ENCODE data around the gene OR1D5. TPM values are rescaled to one million over a fixed set of nuclear protein-coding genes. Genes with fewer than 3 reads are reported as not detected.

The OR1D5 gene
- total and polyA plus RNA-seq, 2 donors, result not detected

DNA sequence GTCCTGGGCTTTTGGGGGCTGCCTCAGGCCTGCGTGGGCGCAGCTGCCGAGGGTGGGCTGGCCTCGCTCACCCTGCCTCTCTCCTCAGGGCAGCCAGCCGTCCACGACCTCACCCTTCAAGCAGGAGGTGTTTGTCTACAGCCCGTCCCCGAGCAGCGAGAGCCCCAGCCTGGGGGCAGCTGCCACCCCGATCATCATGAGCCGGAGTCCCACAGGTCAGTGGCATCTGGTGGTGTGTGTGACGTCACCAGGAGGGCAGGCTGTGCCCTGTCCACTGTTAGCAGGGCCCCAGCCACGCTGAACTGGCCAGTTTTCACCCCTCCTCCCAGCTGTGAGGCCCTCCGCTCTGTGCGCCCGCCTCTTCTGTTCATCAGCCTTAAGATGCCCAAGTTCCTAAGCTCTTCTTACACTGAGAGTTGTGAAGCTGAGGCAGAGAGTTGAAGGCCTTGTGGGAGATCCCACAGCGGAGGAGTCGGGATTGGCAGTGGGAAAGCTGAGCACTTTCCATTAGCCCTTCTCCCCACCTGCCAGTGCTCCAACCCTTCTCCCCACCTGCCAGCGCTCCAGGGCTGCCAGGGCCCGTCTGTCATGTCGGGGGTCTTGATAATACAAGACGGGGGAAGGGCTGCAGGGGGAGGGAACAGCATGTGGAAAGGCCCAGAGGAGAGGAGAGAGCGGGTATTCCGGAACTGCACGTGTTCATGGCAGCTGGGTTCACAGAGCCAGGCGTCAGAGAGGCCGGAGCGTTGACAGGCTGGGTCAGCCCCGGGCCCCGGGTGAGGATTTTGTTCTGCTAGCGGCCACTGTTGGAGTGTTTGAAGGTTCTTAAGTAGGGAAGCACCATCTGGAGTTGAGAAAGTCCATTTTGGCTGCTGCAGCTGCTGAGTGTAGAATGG is 36.3 kb downstream of the OR1D5 start:
- no peak for DNase-seq (ENCODE audit: low read depth in 6 of 9, low spot score in 9 of 9)
- Histone ChIP-seq H3K27me3 (ENCODE audit: control insufficient read depth in 2 of 2, insufficient read depth in 1 of 2, low read length in 1 of 2) (no peaks in the 10 kb centered on the region), H3K4me3 (ENCODE audit: low read length in 2 of 2) (no peak overlapping the region), H3K36me3 (ENCODE audit: control insufficient read depth in 2 of 2, insufficient read depth in 2 of 2, low read length in 1 of 2) (no peaks in the 10 kb centered on the region), H3K9me3 (ENCODE audit: control insufficient read depth in 2 of 2, insufficient read depth in 1 of 2, low read length in 1 of 2) (no peaks in the 10 kb centered on the region), H3K27ac (ENCODE audit: low read depth in 1 of 2, low read length in 1 of 2) (no peak overlapping the region), H3K4me1 (ENCODE audit: control insufficient read depth in 2 of 2, insufficient read depth in 2 of 2, low read length in 2 of 2) (no peaks in the 10 kb centered on the region)
- WGBS, result 96% methylated on average over 31 of the region's 31 CpGs

DNA sequence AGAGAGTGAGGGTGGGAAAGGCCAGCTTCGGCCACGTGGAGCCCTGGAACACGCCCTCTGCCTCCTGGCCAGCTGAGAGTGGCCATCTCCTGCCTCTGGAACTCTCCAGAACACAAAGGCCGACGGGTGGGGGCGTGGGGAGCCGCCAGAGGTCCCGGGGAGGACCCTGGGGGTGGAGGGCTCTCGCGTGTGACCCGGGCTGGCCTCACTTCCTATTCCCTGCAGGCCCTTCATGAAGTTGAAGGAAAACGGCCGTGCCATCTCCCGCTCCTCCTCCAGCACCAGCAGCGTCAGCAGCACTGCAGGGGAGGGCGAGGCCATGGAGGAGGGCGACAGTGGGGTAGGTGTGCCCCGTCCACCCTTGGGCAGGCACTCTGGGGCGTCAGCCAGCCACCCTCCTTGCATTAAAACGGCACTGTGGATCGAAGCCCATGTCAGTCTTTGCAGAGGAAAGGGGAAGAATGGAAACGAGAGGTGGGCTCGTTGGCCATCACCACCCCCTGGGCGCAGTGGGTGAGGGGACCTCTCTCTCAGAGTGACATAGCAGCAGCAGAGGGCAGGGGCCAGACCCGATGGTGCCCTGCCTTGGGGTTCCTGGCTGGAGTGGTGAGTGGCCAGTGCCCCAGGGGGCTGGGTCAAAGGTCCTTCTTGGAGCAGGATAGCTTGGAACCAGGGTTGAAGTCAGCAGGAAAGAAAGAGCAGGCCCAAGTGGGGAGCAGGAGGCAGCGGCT is 37.1 kb downstream of the OR1D5 start:
- WGBS, result 98% methylated on average over 26 of the region's 26 CpGs
- H3K36me3 ChIP-seq (ENCODE audit: control insufficient read depth in 2 of 2, insufficient read depth in 2 of 2, low read length in 1 of 2), result no peaks in the 10 kb centered on the region
- H3K27ac ChIP-seq (ENCODE audit: low read depth in 1 of 2, low read length in 1 of 2), result no peak overlapping the region
- DNase-seq (ENCODE audit: low read depth in 6 of 9, low spot score in 9 of 9), result no peak
- H3K9me3 ChIP-seq (ENCODE audit: control insufficient read depth in 2 of 2, insufficient read depth in 1 of 2, low read length in 1 of 2), result no peaks in the 10 kb centered on the region
- H3K4me3 ChIP-seq (ENCODE audit: low read length in 2 of 2), result no peak overlapping the region
- H3K27me3 ChIP-seq (ENCODE audit: control insufficient read depth in 2 of 2, insufficient read depth in 1 of 2, low read length in 1 of 2), result no peaks in the 10 kb centered on the region
- no peaks in the 10 kb centered on the region for H3K4me1 ChIP-seq (ENCODE audit: control insufficient read depth in 2 of 2, insufficient read depth in 2 of 2, low read length in 2 of 2)

DNA sequence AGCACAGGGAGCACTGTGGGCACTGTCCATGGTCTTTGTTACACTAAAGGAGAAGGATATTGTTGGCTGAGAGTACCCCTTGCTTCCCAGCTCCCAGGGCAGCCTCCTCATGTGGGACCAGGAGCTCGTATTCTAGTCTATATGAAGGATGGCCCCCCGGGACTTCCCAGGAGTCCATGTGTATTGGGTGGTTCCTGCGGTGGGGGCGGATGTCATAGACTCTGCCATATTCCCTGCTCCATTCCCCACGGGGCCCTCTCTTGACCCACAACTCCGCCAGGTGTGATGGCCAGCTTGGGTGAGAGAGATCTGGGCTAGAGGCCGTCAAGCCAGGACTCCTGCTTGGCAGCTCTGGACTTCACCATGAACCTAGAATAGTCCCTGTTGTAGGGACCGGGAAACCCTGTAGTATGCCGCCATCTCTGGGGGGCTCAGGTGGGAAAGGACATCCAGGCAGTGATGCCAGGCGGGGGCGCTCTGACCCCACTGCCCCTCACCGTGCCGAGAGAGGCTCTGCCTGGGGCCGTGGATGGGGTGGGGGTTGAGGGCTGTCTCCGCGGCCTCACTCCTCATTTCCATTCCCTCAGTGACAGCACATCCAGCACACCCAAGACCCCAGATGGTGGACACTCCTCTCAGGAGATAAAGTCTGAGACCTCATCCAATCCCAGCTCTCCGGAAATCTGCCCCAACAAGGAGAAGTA is 37.8 kb downstream of the OR1D5 start:
- DNase-seq (ENCODE audit: low read depth in 6 of 9, low spot score in 9 of 9), result no peak
- WGBS, result 98% methylated on average over 17 of the region's 17 CpGs
- no peak overlapping the region for H3K4me3 ChIP-seq (ENCODE audit: low read length in 2 of 2)
- no peaks in the 10 kb centered on the region for H3K36me3 ChIP-seq (ENCODE audit: control insufficient read depth in 2 of 2, insufficient read depth in 2 of 2, low read length in 1 of 2)
- no peaks in the 10 kb centered on the region for H3K9me3 ChIP-seq (ENCODE audit: control insufficient read depth in 2 of 2, insufficient read depth in 1 of 2, low read length in 1 of 2)
- no peak overlapping the region for H3K27ac ChIP-seq (ENCODE audit: low read depth in 1 of 2, low read length in 1 of 2)
- no peaks in the 10 kb centered on the region for H3K27me3 ChIP-seq (ENCODE audit: control insufficient read depth in 2 of 2, insufficient read depth in 1 of 2, low read length in 1 of 2)
- no peaks in the 10 kb centered on the region for H3K4me1 ChIP-seq (ENCODE audit: control insufficient read depth in 2 of 2, insufficient read depth in 2 of 2, low read length in 2 of 2)

DNA sequence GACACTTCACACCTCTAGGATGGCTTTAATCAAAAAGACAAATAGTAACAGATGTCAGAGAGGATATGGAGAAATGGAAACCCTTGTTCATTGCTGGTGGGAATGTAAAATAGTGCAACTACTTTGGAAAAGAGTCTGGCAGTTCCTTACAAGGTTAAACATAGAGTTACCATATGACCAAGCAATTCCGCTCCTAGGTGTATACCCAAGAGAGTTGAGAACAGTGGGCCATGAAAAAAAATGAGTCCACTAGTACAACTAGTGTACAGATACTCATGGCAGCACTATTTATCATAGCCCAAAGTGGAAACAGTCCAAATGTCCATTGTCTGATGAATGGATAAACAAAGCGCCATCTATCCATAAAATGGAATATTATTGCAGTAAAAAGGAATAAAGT is 39.1 kb downstream of the OR1D5 start:
- Histone ChIP-seq H3K27me3 (ENCODE audit: control insufficient read depth in 2 of 2, insufficient read depth in 1 of 2, low read length in 1 of 2) (no peaks in the 10 kb centered on the region), H3K4me3 (ENCODE audit: low read length in 2 of 2) (no peak overlapping the region), H3K4me1 (ENCODE audit: control insufficient read depth in 2 of 2, insufficient read depth in 2 of 2, low read length in 2 of 2) (no peaks in the 10 kb centered on the region), H3K36me3 (ENCODE audit: control insufficient read depth in 2 of 2, insufficient read depth in 2 of 2, low read length in 1 of 2) (no peaks in the 10 kb centered on the region), H3K27ac (ENCODE audit: low read depth in 1 of 2, low read length in 1 of 2) (no peak overlapping the region), H3K9me3 (ENCODE audit: control insufficient read depth in 2 of 2, insufficient read depth in 1 of 2, low read length in 1 of 2) (no peaks in the 10 kb centered on the region)
- 98% methylated on average over 2 of the region's 2 CpGs for WGBS
- no peak for DNase-seq (ENCODE audit: low read depth in 6 of 9, low spot score in 9 of 9)

DNA sequence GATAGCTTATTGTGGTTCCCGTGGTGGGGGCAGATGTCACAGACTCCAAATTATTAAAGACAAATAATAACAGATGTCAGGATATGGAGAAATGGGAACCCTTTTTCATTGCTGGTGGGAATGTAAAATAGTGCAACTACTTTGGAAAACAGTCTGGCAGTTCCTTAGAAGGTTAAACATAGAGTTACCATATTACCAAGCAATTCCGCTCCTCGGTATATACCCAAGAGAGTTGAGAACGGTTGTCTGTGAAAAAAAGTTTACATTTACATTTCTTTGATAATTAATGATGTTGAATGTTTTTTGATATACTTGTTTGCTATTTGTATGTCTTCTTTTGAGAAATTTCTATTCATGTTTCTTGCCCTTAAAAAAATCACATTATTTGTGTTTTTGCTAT is 41.2 kb downstream of the OR1D5 start:
- Histone ChIP-seq H3K9me3 (ENCODE audit: control insufficient read depth in 2 of 2, insufficient read depth in 1 of 2, low read length in 1 of 2) (no peaks in the 10 kb centered on the region), H3K4me3 (ENCODE audit: low read length in 2 of 2) (no peak overlapping the region), H3K27ac (ENCODE audit: low read depth in 1 of 2, low read length in 1 of 2) (no peak overlapping the region), H3K4me1 (ENCODE audit: control insufficient read depth in 2 of 2, insufficient read depth in 2 of 2, low read length in 2 of 2) (no peaks in the 10 kb centered on the region), H3K36me3 (ENCODE audit: control insufficient read depth in 2 of 2, insufficient read depth in 2 of 2, low read length in 1 of 2) (no peaks in the 10 kb centered on the region), H3K27me3 (ENCODE audit: control insufficient read depth in 2 of 2, insufficient read depth in 1 of 2, low read length in 1 of 2) (no peaks in the 10 kb centered on the region)
- DNase-seq (ENCODE audit: low read depth in 6 of 9, low spot score in 9 of 9), result no peak
- WGBS, result 98% methylated on average over 4 of the region's 4 CpGs

DNA sequence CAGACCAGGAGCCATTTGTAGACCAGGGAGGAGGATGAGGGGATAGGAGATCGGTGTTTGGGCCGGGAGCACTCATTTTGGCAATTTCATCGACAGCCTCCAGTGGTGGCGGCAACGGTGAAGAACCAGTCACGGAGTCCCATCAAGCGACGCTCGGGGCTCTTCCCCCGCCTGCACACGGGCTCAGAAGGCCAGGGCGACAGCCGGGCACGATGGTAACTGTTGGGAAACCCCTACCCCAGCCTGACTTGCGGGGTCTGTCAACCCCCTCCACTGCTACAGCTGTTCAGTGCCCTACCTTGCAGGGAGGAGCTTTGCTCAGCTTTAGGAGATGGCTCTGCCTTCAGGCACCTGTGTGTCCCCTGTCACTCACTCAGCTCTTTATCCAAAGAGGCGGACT is 43.0 kb downstream of the OR1D5 start:
- H3K4me1 ChIP-seq (ENCODE audit: control insufficient read depth in 2 of 2, insufficient read depth in 2 of 2, low read length in 2 of 2), result no peaks in the 10 kb centered on the region
- H3K9me3 ChIP-seq (ENCODE audit: control insufficient read depth in 2 of 2, insufficient read depth in 1 of 2, low read length in 1 of 2), result no peaks in the 10 kb centered on the region
- no peak overlapping the region for H3K4me3 ChIP-seq (ENCODE audit: low read length in 2 of 2)
- WGBS, result 98% methylated on average over 16 of the region's 16 CpGs
- DNase-seq (ENCODE audit: low read depth in 6 of 9, low spot score in 9 of 9), result no peak
- no peak overlapping the region for H3K27ac ChIP-seq (ENCODE audit: low read depth in 1 of 2, low read length in 1 of 2)
- H3K27me3 ChIP-seq (ENCODE audit: control insufficient read depth in 2 of 2, insufficient read depth in 1 of 2, low read length in 1 of 2), result no peaks in the 10 kb centered on the region
- H3K36me3 ChIP-seq (ENCODE audit: control insufficient read depth in 2 of 2, insufficient read depth in 2 of 2, low read length in 1 of 2), result no peaks in the 10 kb centered on the region

DNA sequence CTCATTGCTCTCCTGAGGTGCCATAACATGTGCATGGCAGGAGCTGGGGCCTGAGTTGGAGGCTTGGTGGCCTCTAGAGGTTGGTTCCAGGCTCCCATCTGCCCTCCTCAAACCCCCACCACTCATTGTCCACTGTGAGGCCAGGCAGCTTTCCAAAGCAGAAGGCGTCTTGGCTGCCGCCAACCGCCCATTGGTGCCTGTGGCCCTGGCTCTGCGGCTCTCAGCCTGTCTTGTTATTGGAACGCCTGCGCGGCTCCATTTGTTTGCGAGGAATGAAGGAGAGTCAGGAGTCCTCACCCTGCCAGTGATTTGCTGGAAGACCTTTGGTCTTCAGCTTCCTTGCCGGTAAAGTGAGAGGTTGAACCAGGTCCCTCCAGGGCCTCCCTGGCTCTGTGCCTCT is 43.6 kb downstream of the OR1D5 start:
- Histone ChIP-seq H3K4me3 (ENCODE audit: low read length in 2 of 2) (no peak overlapping the region), H3K36me3 (ENCODE audit: control insufficient read depth in 2 of 2, insufficient read depth in 2 of 2, low read length in 1 of 2) (no peaks in the 10 kb centered on the region), H3K27me3 (ENCODE audit: control insufficient read depth in 2 of 2, insufficient read depth in 1 of 2, low read length in 1 of 2) (no peaks in the 10 kb centered on the region), H3K9me3 (ENCODE audit: control insufficient read depth in 2 of 2, insufficient read depth in 1 of 2, low read length in 1 of 2) (no peaks in the 10 kb centered on the region), H3K27ac (ENCODE audit: low read depth in 1 of 2, low read length in 1 of 2) (no peak overlapping the region), H3K4me1 (ENCODE audit: control insufficient read depth in 2 of 2, insufficient read depth in 2 of 2, low read length in 2 of 2) (no peaks in the 10 kb centered on the region)
- 76% methylated on average over 9 of the region's 9 CpGs for WGBS
- no peak for DNase-seq (ENCODE audit: low read depth in 6 of 9, low spot score in 9 of 9)

DNA sequence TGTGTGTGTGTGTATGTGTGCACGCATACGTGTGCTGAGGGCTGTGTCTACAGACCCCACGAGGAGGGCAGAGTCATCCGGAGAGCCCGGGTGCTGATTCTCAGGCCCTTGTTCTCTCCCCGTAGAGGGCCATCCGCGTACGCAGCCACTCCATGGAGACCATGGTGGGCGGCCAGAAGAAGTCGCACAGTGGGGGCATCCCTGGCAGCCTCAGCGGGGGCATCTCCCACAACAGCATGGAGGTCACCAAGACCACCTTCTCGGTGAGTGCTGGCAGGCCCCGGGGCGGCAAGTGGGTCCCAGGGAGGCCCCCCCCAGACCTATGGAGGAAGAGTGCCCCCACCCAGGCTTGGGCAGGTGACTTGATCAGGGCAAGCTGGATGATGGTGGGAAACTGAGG is 45.5 kb downstream of the OR1D5 start:
- Histone ChIP-seq H3K27ac (ENCODE audit: low read depth in 1 of 2, low read length in 1 of 2) (no peak overlapping the region), H3K4me1 (ENCODE audit: control insufficient read depth in 2 of 2, insufficient read depth in 2 of 2, low read length in 2 of 2) (no peaks in the 10 kb centered on the region), H3K36me3 (ENCODE audit: control insufficient read depth in 2 of 2, insufficient read depth in 2 of 2, low read length in 1 of 2) (no peaks in the 10 kb centered on the region), H3K9me3 (ENCODE audit: control insufficient read depth in 2 of 2, insufficient read depth in 1 of 2, low read length in 1 of 2) (no peaks in the 10 kb centered on the region), H3K27me3 (ENCODE audit: control insufficient read depth in 2 of 2, insufficient read depth in 1 of 2, low read length in 1 of 2) (no peaks in the 10 kb centered on the region), H3K4me3 (ENCODE audit: low read length in 2 of 2) (no peak overlapping the region)
- DNase-seq (ENCODE audit: low read depth in 6 of 9, low spot score in 9 of 9), result no peak
- WGBS, result 95% methylated on average over 15 of the region's 15 CpGs

DNA sequence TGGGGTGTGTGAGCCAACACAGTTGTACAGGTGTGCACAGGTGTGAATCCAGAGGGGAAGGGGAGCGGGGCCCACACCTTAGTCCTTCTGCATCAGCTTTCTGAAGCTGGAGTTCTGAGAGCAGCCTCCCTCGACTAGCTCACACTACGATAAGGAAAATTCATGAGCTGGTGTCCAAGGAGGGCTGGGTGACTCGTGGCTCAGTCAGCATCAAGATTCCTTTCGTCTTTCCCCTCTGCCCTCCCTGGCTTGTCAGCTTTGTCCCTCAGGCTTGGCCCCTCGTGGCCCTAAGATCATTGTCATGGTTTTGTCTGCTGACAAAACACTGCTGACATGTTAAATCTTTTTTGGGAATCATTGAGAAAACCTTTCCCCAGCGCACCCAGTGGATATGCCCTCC is 47.5 kb downstream of the OR1D5 start:
- WGBS, result 97% methylated on average over 7 of the region's 7 CpGs
- H3K4me3 ChIP-seq (ENCODE audit: low read length in 2 of 2), result no peak overlapping the region
- H3K9me3 ChIP-seq (ENCODE audit: control insufficient read depth in 2 of 2, insufficient read depth in 1 of 2, low read length in 1 of 2), result no peaks in the 10 kb centered on the region
- no peak for DNase-seq (ENCODE audit: low read depth in 6 of 9, low spot score in 9 of 9)
- no peaks in the 10 kb centered on the region for H3K4me1 ChIP-seq (ENCODE audit: control insufficient read depth in 2 of 2, insufficient read depth in 2 of 2, low read length in 2 of 2)
- H3K27me3 ChIP-seq (ENCODE audit: control insufficient read depth in 2 of 2, insufficient read depth in 1 of 2, low read length in 1 of 2), result no peaks in the 10 kb centered on the region
- H3K36me3 ChIP-seq (ENCODE audit: control insufficient read depth in 2 of 2, insufficient read depth in 2 of 2, low read length in 1 of 2), result no peaks in the 10 kb centered on the region
- H3K27ac ChIP-seq (ENCODE audit: low read depth in 1 of 2, low read length in 1 of 2), result no peak overlapping the region

All from thymus (tissue), 11 donors.